Measurements from ENCODE around the gene NKD2.

Gene NKD2

GRCh38 chr5:1038417-1039209 is 30.0 kb downstream of the NKD2 start:
- Histone ChIP-seq H3K14ac (ENCODE audit: low read length) (no peak overlapping the region), H4K91ac (ENCODE audit: low read depth, low read length) (no peak overlapping the region), H2AFZ (ENCODE audit: insufficient read depth, low read length, poor library complexity) (no peak overlapping the region), H4K8ac (ENCODE audit: low read depth, low read length) (no peak overlapping the region), H3K79me1 (ENCODE audit: low read length) (no peaks in the 10 kb centered on the region), H3K4me2 (ENCODE audit: low read length) (no peak overlapping the region), H3K23ac (ENCODE audit: low read length) (no peak overlapping the region), H3K9me3 (ENCODE audit: insufficient read depth, low read depth, low read length) (peaks cover 37% of the 10 kb centered on the region), H3K79me2 (ENCODE audit: control insufficient read depth, insufficient read depth, low read length, poor library complexity) (no peaks in the 10 kb centered on the region), H2BK12ac (ENCODE audit: low read length) (no peak overlapping the region), H3K4me3 (ENCODE audit: low read depth, low read length) (no peak overlapping the region), H3K27ac (ENCODE audit: low read depth, low read length) (no peak overlapping the region), H2AK5ac (ENCODE audit: low read length) (no peak overlapping the region), H3K36me3 (ENCODE audit: control insufficient read depth in 1 of 2, insufficient read depth in 2 of 2, low read length in 2 of 2) (no peaks in the 10 kb centered on the region), H2BK5ac (ENCODE audit: low read depth, low read length, poor library complexity) (no peak overlapping the region), H3K18ac (ENCODE audit: low read length) (no peak overlapping the region), H3K4me1 (ENCODE audit: control insufficient read depth in 1 of 2, insufficient read depth in 2 of 2, low read length in 2 of 2) (no peaks in the 10 kb centered on the region), H2BK120ac (ENCODE audit: insufficient read depth, low read length, poor library complexity) (no peak overlapping the region), H3K4ac (ENCODE audit: low read depth, low read length) (no peak overlapping the region), H4K12ac (ENCODE audit: low read depth, low read length) (no peak overlapping the region), H3K27me3 (ENCODE audit: insufficient read depth, low read length) (no peaks in the 10 kb centered on the region), H3K9ac (ENCODE audit: low read length) (no peak overlapping the region)
- no CpG with 5 or more reads among the region's 28 CpGs for WGBS (ENCODE audit: extremely low coverage, insufficient coverage, insufficient read length)
- no peak for DNase-seq

GRCh38 chr5:1039210-1039548 is 30.6 kb downstream of the NKD2 start:
- Histone ChIP-seq H3K79me2 (ENCODE audit: control insufficient read depth, insufficient read depth, low read length, poor library complexity) (no peaks in the 10 kb centered on the region), H3K79me1 (ENCODE audit: low read length) (no peaks in the 10 kb centered on the region), H3K23ac (ENCODE audit: low read length) (no peak overlapping the region), H3K9me3 (ENCODE audit: insufficient read depth, low read depth, low read length) (peaks cover 38% of the 10 kb centered on the region), H3K9ac (ENCODE audit: low read length) (no peak overlapping the region), H3K27me3 (ENCODE audit: insufficient read depth, low read length) (no peaks in the 10 kb centered on the region), H4K8ac (ENCODE audit: low read depth, low read length) (no peak overlapping the region), H2AK5ac (ENCODE audit: low read length) (no peak overlapping the region), H3K27ac (ENCODE audit: low read depth, low read length) (no peak overlapping the region), H3K4ac (ENCODE audit: low read depth, low read length) (no peak overlapping the region), H2BK12ac (ENCODE audit: low read length) (no peak overlapping the region), H3K4me1 (ENCODE audit: control insufficient read depth in 1 of 2, insufficient read depth in 2 of 2, low read length in 2 of 2) (no peaks in the 10 kb centered on the region), H3K36me3 (ENCODE audit: control insufficient read depth in 1 of 2, insufficient read depth in 2 of 2, low read length in 2 of 2) (no peaks in the 10 kb centered on the region), H4K12ac (ENCODE audit: low read depth, low read length) (no peak overlapping the region), H3K4me3 (ENCODE audit: low read depth, low read length) (no peak overlapping the region), H2BK5ac (ENCODE audit: low read depth, low read length, poor library complexity) (no peak overlapping the region), H3K4me2 (ENCODE audit: low read length) (no peak overlapping the region), H3K14ac (ENCODE audit: low read length) (no peak overlapping the region), H2BK120ac (ENCODE audit: insufficient read depth, low read length, poor library complexity) (no peak overlapping the region), H3K18ac (ENCODE audit: low read length) (no peak overlapping the region), H2AFZ (ENCODE audit: insufficient read depth, low read length, poor library complexity) (no peak overlapping the region), H4K91ac (ENCODE audit: low read depth, low read length) (no peak overlapping the region)
- no peak for DNase-seq
- no CpG with 5 or more reads among the region's 16 CpGs for WGBS (ENCODE audit: extremely low coverage, insufficient coverage, insufficient read length)

GRCh38 chr5:1039706-1040260 is 31.2 kb downstream of the NKD2 start:
- Histone ChIP-seq H3K79me2 (ENCODE audit: control insufficient read depth, insufficient read depth, low read length, poor library complexity) (no peaks in the 10 kb centered on the region), H2BK12ac (ENCODE audit: low read length) (no peak overlapping the region), H2BK5ac (ENCODE audit: low read depth, low read length, poor library complexity) (no peak overlapping the region), H3K18ac (ENCODE audit: low read length) (no peak overlapping the region), H3K23ac (ENCODE audit: low read length) (no peak overlapping the region), H3K9ac (ENCODE audit: low read length) (no peak overlapping the region), H3K79me1 (ENCODE audit: low read length) (no peaks in the 10 kb centered on the region), H3K4me3 (ENCODE audit: low read depth, low read length) (no peak overlapping the region), H2AFZ (ENCODE audit: insufficient read depth, low read length, poor library complexity) (no peak overlapping the region), H3K27me3 (ENCODE audit: insufficient read depth, low read length) (no peaks in the 10 kb centered on the region), H3K27ac (ENCODE audit: low read depth, low read length) (no peak overlapping the region), H3K9me3 (ENCODE audit: insufficient read depth, low read depth, low read length) (peaks cover 43% of the 10 kb centered on the region), H3K36me3 (ENCODE audit: control insufficient read depth in 1 of 2, insufficient read depth in 2 of 2, low read length in 2 of 2) (no peaks in the 10 kb centered on the region), H4K91ac (ENCODE audit: low read depth, low read length) (no peak overlapping the region), H2BK120ac (ENCODE audit: insufficient read depth, low read length, poor library complexity) (no peak overlapping the region), H4K8ac (ENCODE audit: low read depth, low read length) (no peak overlapping the region), H2AK5ac (ENCODE audit: low read length) (no peak overlapping the region), H3K4ac (ENCODE audit: low read depth, low read length) (no peak overlapping the region), H3K4me2 (ENCODE audit: low read length) (no peak overlapping the region), H4K12ac (ENCODE audit: low read depth, low read length) (no peak overlapping the region), H3K14ac (ENCODE audit: low read length) (no peak overlapping the region), H3K4me1 (ENCODE audit: control insufficient read depth in 1 of 2, insufficient read depth in 2 of 2, low read length in 2 of 2) (no peaks in the 10 kb centered on the region)
- DNase-seq, result no peak
- WGBS (ENCODE audit: extremely low coverage, insufficient coverage, insufficient read length), result no CpG with 5 or more reads among the region's 18 CpGs

GRCh38 chr5:1040571-1040970 is 32.0 kb downstream of the NKD2 start:
- H4K91ac ChIP-seq (ENCODE audit: low read depth, low read length), result no peak overlapping the region
- H4K8ac ChIP-seq (ENCODE audit: low read depth, low read length), result no peak overlapping the region
- no peak overlapping the region for H3K18ac ChIP-seq (ENCODE audit: low read length)
- no peaks in the 10 kb centered on the region for H3K27me3 ChIP-seq (ENCODE audit: insufficient read depth, low read length)
- no peak for DNase-seq
- H3K4ac ChIP-seq (ENCODE audit: low read depth, low read length), result no peak overlapping the region
- H3K4me2 ChIP-seq (ENCODE audit: low read length), result no peak overlapping the region
- H2AFZ ChIP-seq (ENCODE audit: insufficient read depth, low read length, poor library complexity), result no peak overlapping the region
- H3K4me3 ChIP-seq (ENCODE audit: low read depth, low read length), result no peak overlapping the region
- H4K12ac ChIP-seq (ENCODE audit: low read depth, low read length), result no peak overlapping the region
- H3K14ac ChIP-seq (ENCODE audit: low read length), result no peak overlapping the region
- no CpG with 5 or more reads among the region's 10 CpGs for WGBS (ENCODE audit: extremely low coverage, insufficient coverage, insufficient read length)
- no peaks in the 10 kb centered on the region for H3K79me2 ChIP-seq (ENCODE audit: control insufficient read depth, insufficient read depth, low read length, poor library complexity)
- H3K79me1 ChIP-seq (ENCODE audit: low read length), result no peaks in the 10 kb centered on the region
- no peak overlapping the region for H3K27ac ChIP-seq (ENCODE audit: low read depth, low read length)
- H2BK12ac ChIP-seq (ENCODE audit: low read length), result no peak overlapping the region
- H2BK5ac ChIP-seq (ENCODE audit: low read depth, low read length, poor library complexity), result no peak overlapping the region
- H3K36me3 ChIP-seq (ENCODE audit: control insufficient read depth in 1 of 2, insufficient read depth in 2 of 2, low read length in 2 of 2), result no peaks in the 10 kb centered on the region
- no peaks in the 10 kb centered on the region for H3K4me1 ChIP-seq (ENCODE audit: control insufficient read depth in 1 of 2, insufficient read depth in 2 of 2, low read length in 2 of 2)
- no peak overlapping the region for H2BK120ac ChIP-seq (ENCODE audit: insufficient read depth, low read length, poor library complexity)
- peaks cover 44% of the 10 kb centered on the region for H3K9me3 ChIP-seq (ENCODE audit: insufficient read depth, low read depth, low read length)
- H2AK5ac ChIP-seq (ENCODE audit: low read length), result no peak overlapping the region
- H3K9ac ChIP-seq (ENCODE audit: low read length), result no peak overlapping the region
- H3K23ac ChIP-seq (ENCODE audit: low read length), result no peak overlapping the region

Data from trophoblast cell (in vitro differentiated cells and primary cell).